ENCODE data around the gene RFX3. TPM values are rescaled to one million over a fixed set of nuclear protein-coding genes. Genes with fewer than 3 reads are reported as not detected.

Gene RFX3
- total RNA-seq, 1 experiment from 2014 or later, result 9.9 TPM

- H2AK5ac ChIP-seq (ENCODE audit: insufficient read length, low read length), result no peak overlapping the region
- no peak overlapping the region for H2AFZ ChIP-seq (ENCODE audit: low read length)
- H3K79me2 ChIP-seq (ENCODE audit: insufficient read depth, low read length), result no peaks in the 10 kb centered on the region
- no peak overlapping the region for H3K4me2 ChIP-seq (ENCODE audit: insufficient read depth, insufficient read length, low read length)
- no peaks in the 10 kb centered on the region for H3K23me2 ChIP-seq (ENCODE audit: insufficient read length, low read depth, low read length, poor library complexity, severe bottlenecking)
- H4K20me1 ChIP-seq (ENCODE audit: control insufficient read depth, insufficient read depth, insufficient read length), result no peaks in the 10 kb centered on the region
- no peak overlapping the region for H3K56ac ChIP-seq (ENCODE audit: insufficient read length, low read depth, low read length)
- H3K9me3 ChIP-seq (ENCODE audit: control insufficient read depth, low read depth, low read length), result no peaks in the 10 kb centered on the region
- H2BK120ac ChIP-seq (ENCODE audit: low read depth, low read length, poor library complexity, severe bottlenecking), result no peak overlapping the region
- H3K79me1 ChIP-seq (ENCODE audit: insufficient read depth, low read depth, low read length, poor library complexity, severe bottlenecking), result no peaks in the 10 kb centered on the region
- H2BK12ac ChIP-seq (ENCODE audit: insufficient read length, low read depth, low read length), result no peak overlapping the region
- H3K27ac ChIP-seq (ENCODE audit: insufficient read length, low read depth, low read length), result no peak overlapping the region
- Mint-ChIP-seq H3K27ac (no peak overlapping the region), H3K27me3 (ENCODE audit: low read depth) (no peaks in the 10 kb centered on the region), H3K4me3 (no peak overlapping the region), H3K36me3 (ENCODE audit: insufficient read depth in 1 of 3, low read depth in 3 of 3) (no peaks in the 10 kb centered on the region), H3K9me3 (no peaks in the 10 kb centered on the region), H3K4me1 (0 out of 4 replicates have a peak, but pooled peaks cover 0 to 2% of the 10 kb centered on the region in 2 experiments)
- no peak overlapping the region for H4K91ac ChIP-seq (ENCODE audit: insufficient read length, low read depth, low read length)
- H2BK20ac ChIP-seq (ENCODE audit: low read depth, low read length, poor library complexity, severe bottlenecking), result no peak overlapping the region
- no peak overlapping the region for H4K5ac ChIP-seq (ENCODE audit: insufficient read length, low read depth, low read length)
- H3K9ac ChIP-seq (ENCODE audit: extremely low read depth, insufficient read length, low read length), result no peak overlapping the region
- H2BK5ac ChIP-seq (ENCODE audit: insufficient read length, low read length), result no peak overlapping the region
- no peak for DNase-seq
- no peak for TF ChIP-seq CTCF (conservative IDR thresholded peaks at IDR 0.05)
- H3K27me3 ChIP-seq (ENCODE audit: insufficient read depth, low read length), result no peaks in the 10 kb centered on the region
- H3K4ac ChIP-seq (ENCODE audit: low read depth, low read length), result no peak overlapping the region
- H2BK15ac ChIP-seq (ENCODE audit: low read depth, low read length), result no peak overlapping the region
- no peaks in the 10 kb centered on the region for H3K4me1 ChIP-seq (ENCODE audit: insufficient read depth, low read length)
- H3K14ac ChIP-seq (ENCODE audit: insufficient read depth, low read length), result no peak overlapping the region
- H3K18ac ChIP-seq (ENCODE audit: insufficient read length, low read depth, low read length), result no peak overlapping the region
- H3K23ac ChIP-seq (ENCODE audit: insufficient read length, low read depth, low read length), result no peak overlapping the region
- no peak overlapping the region for H3T11ph ChIP-seq (ENCODE audit: low read length)
- H4K8ac ChIP-seq (replicated peaks; ENCODE audit: insufficient read length, low read depth, low read length), result no peak overlapping the region
Measured at GRCh38 chr9:3549225-3549624, 23.4 kb upstream of the RFX3 start.

Data from H9 (cell line).